HG03439 (cell line): ENCODE results near the gene RSF1.
A peak's percentile ranks its signal among the peaks of the same experiment; 100 is the strongest.
"Not testable (repeated sequence)": the region's sequence is repeated elsewhere in the genome, so short reads cannot be mapped to it uniquely, and the experiment has no call there.

Source experiments
- ATAC-seq: cut with Tn5 transposase; IDR thresholded peaks from one replicate; pipeline ENCODE4 v1.9.1; 2021; ENCODE audit warnings: mild to moderate bottlenecking, moderate library complexity; ENCODE audit not compliant: unreplicated experiment

Gene RSF1

DNA sequence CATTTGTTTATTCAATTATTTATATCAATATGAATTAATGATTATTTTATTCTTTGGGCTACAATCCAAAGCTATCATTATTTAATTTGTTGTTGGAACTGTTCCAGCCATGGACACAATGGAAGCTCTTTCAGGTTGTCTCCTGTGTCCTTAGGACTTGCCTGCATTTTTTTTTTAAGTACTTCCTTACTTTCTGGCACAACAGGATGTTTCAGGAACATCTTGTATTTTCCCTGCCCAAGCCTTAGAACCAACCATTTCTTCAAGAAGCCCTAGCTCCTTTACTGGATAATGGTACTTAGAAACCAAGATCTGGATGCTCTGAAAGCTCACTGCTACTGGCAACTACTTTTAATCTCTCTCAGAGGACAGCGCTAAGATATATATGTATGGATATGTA, 125.1 kb downstream of the RSF1 start:
- ATAC-seq: no peak

DNA sequence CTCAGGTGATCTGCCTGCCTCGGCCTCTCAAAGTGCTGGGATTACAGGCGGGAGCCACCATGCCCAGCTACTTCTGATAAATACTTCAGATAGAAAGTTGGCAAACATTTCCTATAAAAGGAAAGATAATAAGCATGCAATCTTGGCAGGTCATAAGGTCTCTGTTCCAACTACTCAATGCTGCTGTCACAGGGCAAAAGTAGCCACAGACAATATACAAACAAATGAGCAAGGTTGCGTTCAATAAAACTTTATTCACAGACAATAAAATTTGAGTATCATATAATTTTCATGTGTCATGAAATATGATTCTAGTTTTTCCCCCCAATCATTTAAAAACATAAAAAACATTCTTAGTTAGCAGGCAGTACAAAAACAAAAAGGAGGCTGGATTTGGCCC, 129.9 kb downstream of the RSF1 start:
- no peak for ATAC-seq

DNA sequence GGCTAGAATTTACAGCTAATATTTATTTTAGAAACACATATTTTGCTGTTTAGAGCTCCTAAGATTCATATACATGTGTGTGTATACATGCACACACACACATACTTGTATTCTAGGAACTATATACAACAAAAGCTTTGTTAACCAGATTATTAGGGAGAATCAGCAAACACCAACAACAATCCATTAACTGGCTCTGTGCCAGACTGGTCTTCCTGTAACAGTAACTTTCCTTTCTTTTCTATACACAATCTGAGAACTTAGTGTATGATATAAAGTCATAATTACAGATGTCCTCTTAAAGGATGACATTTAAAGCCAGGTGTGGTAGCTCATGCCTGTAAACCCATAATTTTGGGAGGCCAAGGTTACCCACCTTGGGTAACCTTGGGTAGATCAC, 133.4 kb downstream of the RSF1 start:
- ATAC-seq: no peak

DNA sequence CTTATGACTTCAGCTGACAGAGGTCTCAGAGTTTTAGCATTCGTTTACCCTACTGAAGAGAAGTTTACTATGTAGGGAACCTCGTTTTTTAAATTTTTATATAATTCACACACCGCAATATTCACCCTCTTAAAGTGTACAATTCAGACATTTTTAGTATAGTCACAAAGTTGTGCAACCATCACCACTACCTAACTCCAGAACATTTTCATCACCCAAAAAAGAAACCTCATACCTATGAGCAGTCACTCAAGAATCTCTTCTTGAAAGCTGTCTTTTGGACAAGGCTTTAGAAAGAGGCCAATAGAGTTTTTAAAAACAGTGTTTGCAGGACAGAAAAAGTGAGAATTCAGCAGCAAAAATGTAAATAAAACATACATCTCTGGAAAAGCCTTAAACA, 143.4 kb downstream of the RSF1 start:
- ATAC-seq: no peak

DNA sequence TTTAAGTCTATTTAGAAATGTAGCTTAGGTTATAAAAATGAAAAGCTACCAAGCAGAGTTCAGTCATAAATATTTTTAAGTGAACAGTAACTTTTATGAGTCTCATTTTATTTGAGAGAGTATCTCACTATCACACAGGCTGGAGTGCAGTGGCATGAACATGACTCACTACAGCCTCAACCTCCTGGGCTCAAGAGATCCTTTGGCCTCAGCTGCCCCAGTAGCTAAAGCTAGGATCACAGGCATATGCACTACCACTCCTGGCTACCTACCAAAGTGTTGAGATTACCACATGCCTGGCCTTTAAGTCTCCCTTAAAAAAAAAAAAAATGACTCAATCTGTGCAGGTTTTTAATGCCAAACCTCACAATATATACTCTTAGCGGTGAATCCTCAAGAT, 148.3 kb downstream of the RSF1 start:
- no peak for ATAC-seq

DNA sequence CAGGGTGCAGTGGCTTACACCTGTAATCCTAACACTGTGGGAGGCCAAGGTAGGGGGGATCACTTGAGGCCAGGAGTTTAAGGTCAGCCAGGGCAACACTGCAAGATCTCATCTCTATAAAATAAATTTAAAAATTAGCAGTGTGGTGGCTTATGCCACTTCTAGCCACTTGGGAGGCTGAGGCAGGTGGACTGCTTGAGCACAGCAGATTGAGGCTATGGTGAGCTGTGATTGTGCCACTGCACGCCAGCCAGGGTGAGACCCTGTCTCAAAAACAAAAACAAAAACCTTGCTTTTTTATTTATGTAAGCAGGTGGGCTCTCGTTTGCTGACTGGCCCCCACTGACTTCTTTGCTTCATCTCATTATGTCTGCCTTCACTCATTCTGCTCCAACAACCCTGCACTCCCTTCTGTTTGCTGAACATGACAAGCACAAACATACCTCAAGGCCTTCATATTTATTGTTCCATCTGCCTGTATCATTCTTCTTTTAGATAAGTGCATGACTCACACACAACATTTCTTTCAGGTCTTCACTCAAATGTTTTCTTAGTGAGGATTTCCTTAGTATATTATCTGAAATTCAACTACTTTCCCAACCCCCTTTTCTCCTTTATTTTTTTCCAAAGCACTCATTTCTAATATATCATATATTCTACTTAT, 150.5 kb downstream of the RSF1 start:
- ATAC-seq: no peak

DNA sequence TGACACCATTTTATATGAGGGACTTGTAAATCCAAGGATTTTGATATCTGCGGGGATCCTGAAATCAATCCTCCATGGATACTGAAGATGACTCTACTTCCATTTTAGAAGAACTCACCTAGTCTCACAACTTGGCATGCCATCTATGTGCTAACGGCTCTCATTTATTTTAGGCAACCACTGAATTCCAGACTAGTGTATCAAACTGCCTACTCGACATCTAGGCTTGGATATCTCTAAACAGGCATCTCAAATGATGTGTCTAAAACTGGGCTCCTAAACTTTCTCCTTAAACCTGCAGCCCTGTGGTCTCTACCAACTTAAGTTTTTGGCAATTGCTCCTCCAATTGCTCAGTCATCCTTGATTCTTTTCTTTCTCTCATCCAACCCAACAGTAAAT, 151.8 kb downstream of the RSF1 start:
- ATAC-seq: no peak

DNA sequence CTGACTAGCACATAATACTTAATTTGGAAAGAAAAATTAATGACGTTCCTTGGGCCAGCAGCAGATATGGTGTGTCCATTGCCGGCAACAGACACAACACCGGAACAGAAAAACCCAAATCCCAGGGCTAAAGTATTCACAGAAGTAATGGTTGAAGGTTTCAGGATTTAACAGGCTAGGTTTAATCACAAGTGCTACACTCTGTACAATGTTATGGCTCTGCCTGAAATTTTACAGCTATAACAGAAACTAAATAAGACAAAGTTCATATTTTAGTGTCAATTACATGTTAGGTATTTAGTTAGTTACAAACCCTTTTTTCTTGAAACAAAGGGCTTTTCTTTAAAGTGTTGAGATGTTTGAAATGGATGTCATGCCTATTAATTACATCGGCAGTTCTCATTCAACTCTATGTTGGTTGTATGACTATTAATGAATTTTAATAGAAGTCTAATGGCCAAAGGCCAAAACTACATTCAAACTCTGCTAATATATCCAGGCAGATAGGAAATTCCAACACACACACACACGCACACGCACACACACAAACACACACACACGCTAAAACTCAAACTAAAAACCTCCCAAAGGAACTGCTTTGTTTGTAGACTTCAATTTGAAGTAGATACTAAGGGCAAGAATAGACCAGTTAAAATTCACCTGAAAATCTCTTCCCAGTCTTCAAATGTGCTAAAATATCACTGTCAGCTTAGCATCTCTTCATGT, 155.1 kb downstream of the RSF1 start:
- ATAC-seq: no peak

DNA sequence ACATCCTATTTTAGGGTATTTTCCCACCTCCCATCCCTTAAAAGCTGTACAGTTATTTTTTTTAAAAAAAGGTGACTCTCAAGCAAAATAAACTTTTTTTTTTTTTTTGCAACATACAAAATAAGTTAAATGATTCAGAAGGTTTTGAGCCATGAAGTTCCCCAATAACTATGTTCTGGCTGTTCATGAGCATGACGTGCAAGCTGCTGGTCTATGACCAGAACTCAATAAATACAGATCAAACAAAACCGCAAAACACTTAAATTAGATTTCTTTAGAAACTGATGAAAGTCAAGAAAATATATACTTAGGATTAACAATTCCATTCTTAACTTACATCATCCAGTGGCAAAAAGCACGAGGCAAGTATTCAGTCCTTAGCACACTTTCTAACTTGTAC, 158.9 kb downstream of the RSF1 start:
- no peak for ATAC-seq

DNA sequence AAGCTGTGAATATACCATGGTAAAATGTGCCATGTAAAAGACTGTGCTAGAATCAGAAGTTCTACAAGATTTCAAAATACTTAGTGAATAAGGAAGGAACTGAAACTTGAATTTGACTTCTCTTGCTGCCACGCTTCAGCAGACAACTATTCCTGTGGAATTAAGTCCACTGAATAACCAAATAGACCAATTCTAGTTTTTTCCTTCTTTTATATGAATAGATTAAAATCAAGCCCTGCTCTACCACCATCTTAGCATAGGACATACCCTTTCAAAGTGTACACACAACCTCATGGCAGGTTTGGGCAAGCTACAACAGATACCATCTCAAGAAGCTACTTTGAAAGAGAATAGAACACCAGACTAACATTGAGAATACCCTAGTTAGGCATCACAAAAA, 159.6 kb downstream of the RSF1 start:
- ATAC-seq: no peak

DNA sequence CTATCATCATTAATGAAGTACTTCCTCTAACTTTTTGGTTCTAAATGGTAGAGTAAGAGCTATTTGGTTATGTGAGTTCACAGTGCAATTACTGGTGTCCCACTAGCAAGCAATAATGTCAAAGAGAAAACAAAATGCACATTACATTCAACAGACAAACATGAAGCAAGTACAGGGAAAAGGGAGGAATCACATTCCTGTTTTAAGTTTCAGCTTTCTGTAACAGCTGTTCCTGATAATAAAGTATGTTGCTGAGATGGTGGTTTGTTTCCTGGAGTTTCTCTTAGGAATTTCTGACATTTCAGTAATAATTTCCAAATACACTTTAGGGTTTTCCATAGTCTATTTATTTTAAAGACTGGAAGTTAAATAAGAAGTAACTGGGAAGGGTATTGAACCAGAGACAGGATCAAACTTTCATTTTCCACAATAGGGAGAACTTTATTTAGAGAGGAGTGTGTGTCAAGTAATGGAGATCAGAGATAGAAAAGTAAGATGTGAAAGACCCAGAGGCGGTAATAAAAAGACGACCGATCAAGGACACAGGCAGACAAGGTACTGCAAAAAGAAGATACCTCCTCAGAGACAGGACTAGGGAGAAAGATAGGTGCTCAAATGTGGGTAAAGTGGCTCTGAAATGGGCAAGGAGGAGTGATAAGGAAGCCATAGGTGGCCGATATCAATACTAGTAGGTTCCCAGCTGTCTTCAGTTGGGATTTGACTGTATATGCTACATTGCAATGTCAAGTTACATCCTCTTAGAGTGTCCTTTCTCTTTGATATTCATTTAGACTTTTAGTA, 162.1 kb downstream of the RSF1 start:
- no peak for ATAC-seq

DNA sequence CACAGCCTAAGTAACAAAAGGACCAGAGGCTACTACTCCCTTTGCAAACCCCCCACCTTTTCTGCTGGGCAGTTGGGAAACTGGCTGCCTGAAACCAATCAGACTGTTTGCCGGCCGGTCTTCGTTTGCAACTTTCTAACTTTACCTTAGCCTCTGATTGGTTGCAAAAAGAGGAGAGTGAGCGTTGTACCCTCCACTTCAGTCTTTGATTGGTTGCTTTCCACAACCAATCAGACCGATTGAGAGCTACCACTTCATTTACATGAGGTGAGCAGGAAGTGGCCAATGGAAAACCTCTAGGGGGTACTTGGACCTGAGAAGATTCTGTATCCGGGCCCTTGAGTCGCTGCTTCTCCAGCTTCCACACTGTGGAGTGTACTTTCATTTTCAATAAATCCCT, 164.2 kb downstream of the RSF1 start:
- ATAC-seq: no peak

DNA sequence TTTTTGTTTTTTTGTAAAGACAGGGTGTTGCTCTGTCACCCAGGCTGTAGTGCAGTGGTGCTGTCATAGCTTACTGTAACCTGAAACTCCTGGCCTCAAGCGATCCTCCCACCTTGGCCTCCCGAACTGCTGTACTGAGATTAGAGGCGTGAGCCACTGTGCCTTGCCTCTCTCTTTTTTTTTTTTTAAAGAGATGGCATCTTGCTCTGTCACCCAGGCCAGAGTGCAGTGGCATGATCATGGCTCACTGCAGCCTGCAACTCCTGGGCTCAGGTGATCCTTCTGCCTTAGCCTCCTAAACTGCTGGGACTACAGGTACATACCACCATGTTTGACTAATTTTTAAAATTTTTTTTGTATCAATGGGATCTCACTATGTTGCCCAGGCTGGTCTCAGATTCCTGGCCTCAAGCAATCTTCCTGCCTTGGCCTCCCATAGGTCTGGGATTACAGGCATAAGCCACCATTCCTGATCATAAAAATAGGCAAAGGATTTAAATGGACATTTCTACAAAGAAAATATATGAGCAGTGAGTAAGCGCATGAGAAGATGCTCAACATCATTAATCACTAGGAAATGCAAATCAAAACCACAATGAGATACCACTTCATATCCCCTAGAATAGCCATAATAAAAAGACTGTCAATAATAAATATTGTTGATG, 165.6 kb downstream of the RSF1 start:
- no peak for ATAC-seq

DNA sequence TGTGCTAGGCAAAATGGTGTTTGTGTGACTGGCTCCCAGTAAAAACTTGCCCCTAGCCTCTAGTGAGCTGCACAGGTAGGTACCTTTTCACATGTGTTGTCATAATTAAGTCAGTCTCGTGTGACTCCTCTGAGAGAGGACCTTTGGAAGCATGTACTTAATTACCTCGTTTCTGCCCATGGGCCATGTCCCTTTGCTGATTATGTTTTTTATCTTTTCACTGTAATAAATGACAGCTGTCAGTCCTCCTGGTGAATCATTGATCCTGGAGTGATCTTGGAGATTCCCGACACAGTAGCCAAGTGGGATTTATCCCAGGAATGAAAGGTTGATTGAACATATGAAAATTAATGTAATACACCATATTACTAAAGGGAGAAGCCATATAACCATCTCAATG, 170.4 kb downstream of the RSF1 start:
- no peak for ATAC-seq

DNA sequence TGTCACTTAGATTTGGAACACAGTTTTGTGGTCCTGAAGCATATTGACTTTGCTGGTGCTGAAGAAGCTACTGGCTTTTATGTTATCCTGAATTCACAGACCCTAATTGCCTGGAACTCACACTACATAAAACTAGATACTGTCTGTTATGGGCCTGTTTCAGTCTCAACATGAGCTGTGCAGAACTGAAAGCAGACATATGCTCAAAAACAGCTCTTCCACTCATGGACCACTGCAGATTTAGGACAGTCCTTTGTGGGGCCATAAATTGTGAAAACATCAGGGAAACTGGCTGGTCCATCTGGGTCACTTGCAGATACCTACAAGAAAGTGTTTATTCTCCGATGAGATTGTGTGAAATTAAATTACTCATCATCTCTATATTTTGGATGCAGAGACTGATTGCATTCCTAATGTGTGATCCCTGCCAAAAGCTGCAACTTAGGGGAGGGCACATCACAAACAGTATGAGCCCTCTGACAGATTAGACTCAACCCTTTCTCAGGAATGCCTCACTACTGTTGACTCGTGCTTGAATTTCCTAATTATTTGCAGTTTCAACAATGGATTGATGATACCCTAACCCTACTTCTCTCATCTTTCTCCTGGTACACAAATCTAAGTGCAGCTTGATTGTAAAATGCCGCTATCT, 172.7 kb downstream of the RSF1 start:
- no peak for ATAC-seq

DNA sequence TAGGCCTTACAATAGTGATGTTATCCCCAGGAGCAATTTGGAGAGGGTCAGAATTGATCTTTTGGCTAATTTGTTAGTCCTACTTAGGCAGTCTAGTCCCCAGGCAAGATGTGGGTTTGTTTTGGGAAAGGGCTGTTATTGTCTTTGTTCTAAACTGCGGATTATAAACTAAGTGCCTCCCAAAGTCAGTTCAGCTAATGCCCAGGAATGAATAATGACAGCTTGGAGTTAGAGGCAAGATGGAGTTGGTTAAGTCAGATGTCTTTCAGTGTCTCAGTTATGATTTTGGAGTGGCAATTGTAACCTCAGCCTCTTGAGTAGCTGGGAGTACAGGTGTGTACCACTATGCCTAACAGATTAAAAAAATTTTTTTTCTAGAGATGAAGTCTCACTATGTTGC, 175.6 kb downstream of the RSF1 start:
- ATAC-seq: no peak

DNA sequence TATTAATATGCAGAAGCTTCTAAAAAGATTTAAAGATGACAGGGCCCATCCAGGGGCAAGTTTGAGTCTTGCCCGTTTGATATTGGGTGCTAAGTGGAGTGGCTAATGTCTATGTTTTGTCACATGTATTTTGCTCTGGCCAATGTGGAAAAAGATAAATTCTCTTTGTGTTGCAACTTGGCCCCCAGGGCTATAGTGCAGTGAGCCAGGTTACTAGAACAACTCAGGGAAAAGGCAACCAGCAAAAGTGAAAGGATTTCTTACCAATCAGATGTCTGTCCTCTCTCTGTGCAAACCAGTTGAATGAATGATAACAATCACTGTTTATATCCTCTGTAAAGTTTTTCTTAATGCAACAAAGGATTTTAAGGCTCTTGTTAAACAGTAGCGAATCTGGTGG, 178.3 kb downstream of the RSF1 start:
- no peak for ATAC-seq

DNA sequence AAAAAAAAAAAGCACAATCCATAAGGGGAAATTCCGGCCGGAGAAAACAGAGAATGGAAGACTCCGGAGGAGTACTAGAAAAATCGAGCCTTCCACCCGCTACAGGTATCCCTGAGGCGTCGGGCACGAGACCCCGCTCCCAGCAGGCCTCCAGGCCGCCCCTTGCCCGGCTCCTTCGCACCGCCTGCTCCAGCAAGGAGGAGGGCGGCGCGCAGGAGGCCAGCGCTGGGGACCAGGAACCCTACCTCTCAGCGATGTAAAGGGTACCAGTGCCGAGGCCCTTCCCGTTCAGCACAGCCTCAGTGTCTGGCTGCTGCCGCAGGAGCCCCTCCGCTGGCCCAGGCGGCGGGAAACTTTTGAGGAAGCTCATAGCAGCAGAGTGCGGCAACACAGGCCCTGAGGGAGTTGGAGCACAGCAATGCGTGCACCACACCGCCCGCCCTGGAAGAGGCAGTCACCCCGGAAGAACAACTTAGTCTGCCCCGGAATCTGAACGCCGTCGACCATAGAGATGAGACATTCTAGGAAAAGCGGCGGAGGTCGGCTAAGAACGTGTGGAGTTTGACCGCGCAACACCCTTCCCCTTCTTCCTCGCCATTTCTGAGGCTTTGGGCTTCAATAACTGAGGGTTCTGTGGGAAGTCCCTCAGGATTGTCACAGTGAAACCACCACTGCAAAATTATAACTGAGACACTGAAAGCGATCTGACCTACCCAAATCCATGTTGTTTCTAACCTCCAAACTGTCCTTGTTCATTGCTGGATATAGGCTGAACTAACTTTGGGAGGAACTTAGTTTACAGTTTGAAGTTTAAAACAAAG, 183.0 kb downstream of the RSF1 start, which contains the start of gene CLNS1A:
Gene CLNS1A, minus strand, starts transcription at position 450 of the 821 bp plus-strand sequence. Its CDS starts 80 bp downstream, at position 370.
- ATAC-seq: peak; percentile 95

DNA sequence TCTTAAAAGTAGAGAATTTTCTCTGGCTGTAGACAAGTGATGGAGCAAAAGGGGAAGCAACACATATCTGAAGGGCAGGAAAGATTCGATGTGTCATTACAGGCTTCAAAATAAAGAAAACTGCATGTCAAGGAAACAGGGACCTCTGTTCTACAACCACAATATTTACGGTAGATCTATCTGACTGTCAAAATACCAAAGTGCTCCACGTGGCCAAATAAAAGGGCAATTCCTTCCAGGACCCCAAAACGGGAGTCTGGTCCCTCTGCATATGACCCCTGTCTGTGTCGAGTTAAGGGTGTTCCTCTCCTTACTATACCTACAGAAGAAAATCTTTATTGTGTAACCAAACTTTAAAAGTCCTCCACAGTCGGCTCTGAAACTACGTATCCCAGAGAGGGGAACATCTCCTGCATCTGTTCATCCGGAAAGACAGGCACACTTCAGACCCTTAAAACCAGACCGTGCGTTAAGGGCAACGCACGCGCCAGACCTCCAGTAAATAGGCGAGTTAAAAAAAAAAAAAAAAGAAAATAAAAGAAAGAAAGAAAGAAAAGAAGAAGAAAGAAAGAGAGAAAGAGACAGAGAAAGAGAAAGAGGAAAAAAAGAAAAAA, 183.7 kb downstream of the RSF1 start:
- no peak for ATAC-seq

DNA sequence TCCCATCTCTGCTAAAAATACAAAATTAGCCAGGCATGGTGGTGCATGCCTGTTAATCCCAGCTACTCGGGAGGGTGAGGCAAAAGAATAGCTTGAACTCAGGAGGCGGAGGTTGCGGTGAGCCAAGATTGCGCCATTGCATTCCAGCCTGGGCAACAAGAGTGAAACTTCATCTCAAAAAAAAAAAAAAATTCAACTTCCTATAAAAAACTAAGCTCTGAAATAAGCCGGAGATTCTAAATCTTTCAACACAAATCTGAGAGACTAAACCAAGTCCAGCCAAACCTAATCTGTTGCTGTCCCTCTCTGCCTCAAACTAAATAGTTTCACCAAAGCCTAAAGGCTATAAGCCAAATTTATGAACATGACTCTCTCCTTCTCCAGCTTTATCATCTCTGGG, 186.6 kb downstream of the RSF1 start:
- ATAC-seq: not testable (repeated sequence)
